ENCODE data around the gene FARP1. TPM values are rescaled to one million over a fixed set of nuclear protein-coding genes. Genes with fewer than 3 reads are reported as not detected.

The FARP1 gene
- total RNA-seq, 1 donor from 2014 or later = 278 TPM

- no peak for DNase-seq (ENCODE audit: low spot score, unreplicated experiment)
- H3K9me3 Mint-ChIP-seq (ENCODE audit: low read depth) = no peaks in the 10 kb centered on the region
- H3K27ac Mint-ChIP-seq = peak overlapping the region; percentile 84
- H3K4me3 Mint-ChIP-seq (ENCODE audit: low read depth) = no peak overlapping the region
- TF ChIP-seq, protein P1, sequence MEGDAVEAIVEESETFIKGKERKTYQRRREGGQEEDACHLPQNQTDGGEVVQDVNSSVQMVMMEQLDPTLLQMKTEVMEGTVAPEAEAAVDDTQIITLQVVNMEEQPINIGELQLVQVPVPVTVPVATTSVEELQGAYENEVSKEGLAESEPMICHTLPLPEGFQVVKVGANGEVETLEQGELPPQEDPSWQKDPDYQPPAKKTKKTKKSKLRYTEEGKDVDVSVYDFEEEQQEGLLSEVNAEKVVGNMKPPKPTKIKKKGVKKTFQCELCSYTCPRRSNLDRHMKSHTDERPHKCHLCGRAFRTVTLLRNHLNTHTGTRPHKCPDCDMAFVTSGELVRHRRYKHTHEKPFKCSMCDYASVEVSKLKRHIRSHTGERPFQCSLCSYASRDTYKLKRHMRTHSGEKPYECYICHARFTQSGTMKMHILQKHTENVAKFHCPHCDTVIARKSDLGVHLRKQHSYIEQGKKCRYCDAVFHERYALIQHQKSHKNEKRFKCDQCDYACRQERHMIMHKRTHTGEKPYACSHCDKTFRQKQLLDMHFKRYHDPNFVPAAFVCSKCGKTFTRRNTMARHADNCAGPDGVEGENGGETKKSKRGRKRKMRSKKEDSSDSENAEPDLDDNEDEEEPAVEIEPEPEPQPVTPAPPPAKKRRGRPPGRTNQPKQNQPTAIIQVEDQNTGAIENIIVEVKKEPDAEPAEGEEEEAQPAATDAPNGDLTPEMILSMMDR (IDR thresholded peaks at IDR 0.05; ENCODE audit: unreplicated experiment) = no peak
- no peaks in the 10 kb centered on the region for H3K27me3 Mint-ChIP-seq
- H3K36me3 Mint-ChIP-seq (ENCODE audit: insufficient read depth) = peaks cover 31% of the 10 kb centered on the region
- peaks cover 6% of the 10 kb centered on the region for H3K4me1 Mint-ChIP-seq (ENCODE audit: low read depth)
These were observed 301.5 kb downstream of the FARP1 start for GRCh38 chr13:98444381-98444780.

- Mint-ChIP-seq H3K4me1 (ENCODE audit: low read depth) (peaks cover 14% of the 10 kb centered on the region), H3K4me3 (ENCODE audit: low read depth) (no peak overlapping the region), H3K27me3 (no peaks in the 10 kb centered on the region), H3K27ac (peak overlapping the region; percentile 59), H3K36me3 (ENCODE audit: insufficient read depth) (peaks cover 25% of the 10 kb centered on the region), H3K9me3 (ENCODE audit: low read depth) (no peaks in the 10 kb centered on the region)
- DNase-seq (ENCODE audit: low spot score, unreplicated experiment) = peak; percentile 70
- TF ChIP-seq, protein P1 (IDR thresholded peaks at IDR 0.05; ENCODE audit: unreplicated experiment) = peak; percentile 97
These were observed 302.7 kb downstream of the FARP1 start for GRCh38 chr13:98445340-98446233.

DNA sequence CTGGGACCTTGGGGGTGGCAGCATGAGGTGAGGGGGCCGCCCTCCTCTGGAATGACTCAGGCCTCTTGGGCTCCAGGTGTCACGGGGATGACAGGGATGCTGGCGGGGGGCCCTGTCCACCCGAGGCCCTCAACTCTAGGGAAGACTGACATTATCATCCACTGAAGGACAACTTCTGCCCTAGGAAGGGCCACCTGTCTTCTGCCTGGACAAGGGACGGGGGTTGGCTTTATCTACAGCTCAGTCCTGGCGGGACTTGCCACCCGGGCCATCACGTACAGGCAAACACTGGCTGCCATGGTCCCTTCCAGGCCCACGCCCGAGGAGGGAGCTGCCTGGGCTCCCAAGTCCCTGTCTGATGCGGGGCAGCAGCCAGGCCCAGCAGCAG is 303.3 kb downstream of the FARP1 start:
- no peaks in the 10 kb centered on the region for H3K9me3 Mint-ChIP-seq (ENCODE audit: low read depth)
- peak overlapping the region; percentile 67 for H3K27ac Mint-ChIP-seq
- H3K36me3 Mint-ChIP-seq (ENCODE audit: insufficient read depth) = peaks cover 24% of the 10 kb centered on the region
- H3K27me3 Mint-ChIP-seq = no peaks in the 10 kb centered on the region
- H3K4me1 Mint-ChIP-seq (ENCODE audit: low read depth) = peaks cover 20% of the 10 kb centered on the region
- DNase-seq (ENCODE audit: low spot score, unreplicated experiment) = no peak
- TF ChIP-seq, protein P1 (IDR thresholded peaks at IDR 0.05; ENCODE audit: unreplicated experiment) = no peak
- no peak overlapping the region for H3K4me3 Mint-ChIP-seq (ENCODE audit: low read depth)

- Mint-ChIP-seq H3K4me3 (ENCODE audit: low read depth) (no peak overlapping the region), H3K27me3 (no peaks in the 10 kb centered on the region), H3K36me3 (ENCODE audit: insufficient read depth) (peaks cover 29% of the 10 kb centered on the region), H3K9me3 (ENCODE audit: low read depth) (no peaks in the 10 kb centered on the region), H3K27ac (peak overlapping the region; percentile 52), H3K4me1 (ENCODE audit: low read depth) (peaks cover 25% of the 10 kb centered on the region)
- DNase-seq (ENCODE audit: low spot score, unreplicated experiment) = no peak
- TF ChIP-seq, protein P1 (IDR thresholded peaks at IDR 0.05; ENCODE audit: unreplicated experiment) = no peak
These were observed 304.2 kb downstream of the FARP1 start for GRCh38 chr13:98447130-98447529.

GRCh38 chr13:98447881-98448641 is 305.2 kb downstream of the FARP1 start:
- Mint-ChIP-seq H3K27ac (no peak overlapping the region), H3K4me3 (ENCODE audit: low read depth) (no peak overlapping the region), H3K4me1 (ENCODE audit: low read depth) (peaks cover 25% of the 10 kb centered on the region), H3K36me3 (ENCODE audit: insufficient read depth) (peaks cover 33% of the 10 kb centered on the region), H3K9me3 (ENCODE audit: low read depth) (no peaks in the 10 kb centered on the region), H3K27me3 (no peaks in the 10 kb centered on the region)
- no peak for DNase-seq (ENCODE audit: low spot score, unreplicated experiment)
- TF ChIP-seq, protein P1 (IDR thresholded peaks at IDR 0.05; ENCODE audit: unreplicated experiment) = peak; percentile 65
